Omental fat pad (tissue), 4 donors: ENCODE measurements around the gene KRTAP16-1. TPM values are rescaled to one million over a fixed set of nuclear protein-coding genes. Genes with fewer than 3 reads are reported as not detected.

Experiments used
- ATAC-seq: fragments of 150-250 bp; one replicate; pipeline ENCODE4 v1.9.1; 2016; ENCODE audit warnings: mild to moderate bottlenecking, moderate library complexity; ENCODE audit not compliant: low FRiP score
- DNase-seq: peaks from one replicate; pipeline ENCODE4 v3.0.0-alpha.2; 2019; ENCODE audit warnings: low spot score
- CTCF ChIP-seq, 3 donors: fragments of 450-650 bp; IDR thresholded peaks; one replicate each; pipeline ENCODE4 v1.5.1; 2016 to 2017; ENCODE audit warnings: antibody characterized with exemption in 3 of 3, mild to moderate bottlenecking in 3 of 3, moderate library complexity in 2 of 3
- total RNA-seq, 4 donors: library from RNA; depleted of rRNA; stranded (reverse); fragments of >200 nt; gene quantifications; one replicate each; pipeline ENCODE4 v1.1.0, GENCODE V29; 2016

The KRTAP16-1 gene
- total RNA-seq, 4 donors from 2014 or later = not detected

GRCh38 chr17:41335747-41336146 is 26.6 kb upstream of the KRTAP16-1 start:
- no peak for TF ChIP-seq CTCF (IDR thresholded peaks at IDR 0.05)
- ATAC-seq (no peak), DNase-seq (no peak)

GRCh38 chr17:41334385-41335305 is 25.5 kb upstream of the KRTAP16-1 start:
- DNase-seq = no peak
- no peak for ATAC-seq

GRCh38 chr17:41333836-41334235 is 24.7 kb upstream of the KRTAP16-1 start:
- ATAC-seq (no peak), DNase-seq (no peak)
- TF ChIP-seq CTCF (IDR thresholded peaks at IDR 0.05) = no peak

More at GRCh38 chr17:41334385-41335305, 25.5 kb upstream of the KRTAP16-1 start:
- TF ChIP-seq CTCF (IDR thresholded peaks at IDR 0.05) = no peak

GRCh38 chr17:41333098-41333497 is 24.0 kb upstream of the KRTAP16-1 start:
- DNase-seq (no peak), ATAC-seq (no peak)
- no peak for TF ChIP-seq CTCF (IDR thresholded peaks at IDR 0.05)

DNA sequence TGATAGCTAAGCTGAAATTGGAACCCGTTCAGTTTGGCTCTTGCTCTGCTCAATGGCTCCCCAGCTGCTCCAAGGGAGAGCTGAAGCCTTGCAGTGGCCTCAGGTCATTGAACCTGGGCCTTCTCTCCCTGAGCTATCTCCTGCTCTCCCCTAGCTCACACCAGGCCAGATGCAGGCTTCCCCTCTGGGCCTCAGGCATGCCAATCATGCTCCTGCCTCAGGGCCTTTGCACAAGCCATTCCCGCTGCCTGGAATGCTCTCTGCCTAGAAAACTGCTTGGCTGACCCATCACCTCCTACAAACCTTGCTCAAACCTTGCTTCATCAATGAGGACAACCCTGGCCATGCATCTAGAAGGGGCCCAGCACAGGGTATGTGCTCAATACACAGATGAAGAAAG is 23.1 kb upstream of the KRTAP16-1 start:
- DNase-seq (no peak), ATAC-seq (no peak)
- no peak for TF ChIP-seq CTCF (IDR thresholded peaks at IDR 0.05)

GRCh38 chr17:41331606-41332005 is 22.5 kb upstream of the KRTAP16-1 start:
- TF ChIP-seq CTCF (IDR thresholded peaks at IDR 0.05) = no peak
- no peak for ATAC-seq
- no peak for DNase-seq
